B cell (primary cell): ENCODE results near the gene WASF3. TPM values are rescaled to one million over a fixed set of nuclear protein-coding genes. Genes with fewer than 3 reads are reported as not detected.

Experiments used
- ATAC-seq: fragments of 200-7000 bp; cut with Tn5 transposase; one replicate; pipeline ENCODE4 v1.10.0; 2021; ENCODE audit warnings: low read depth, mild to moderate bottlenecking, moderate number of reproducible peaks, moderate library complexity
- CTCF ChIA-PET: fragments of 350-600 bp; sonication (Branson Sonifier 250); formaldehyde crosslinking; loops from one replicate; lab custom pipeline; 2021; ENCODE audit warnings: antibody characterized with exemption, inconsistent platforms; lab: Charles Lee
- POLR2A ChIA-PET: fragments of 350-600 bp; sonication (Branson Sonifier 250); formaldehyde crosslinking; loops from one replicate; lab custom pipeline; 2021; ENCODE audit warnings: antibody characterized with exemption; lab: Charles Lee
- DNase-seq: peaks from one replicate; pipeline ENCODE4 v3.0.0; 2013
- H2AFZ ChIP-seq: 2 replicates; pipeline ENCODE4 v1.6.1; 2012; ENCODE audit warnings: mild to moderate bottlenecking, low read depth, low read length; ENCODE audit not compliant: insufficient read depth, poor library complexity, severe bottlenecking
- H3K27ac ChIP-seq, 2 donors: 1 replicate in 1 of 2; 2 replicates in 1 of 2; pipeline ENCODE4 v1.5.1; 2012 to 2013; ENCODE audit warnings: low read length in 2 of 2, mild to moderate bottlenecking in 2 of 2, moderate library complexity in 1 of 2
- H3K27me3 ChIP-seq, 4 experiments: fragments of 200-600 bp in 1 of 4; sonication (generic) in 1 of 4; replicated peaks in 1 of 4; 1 replicate in 2 of 4; 2 replicates in 2 of 4; pipeline versions ENCODE4 v1.6.1 to v1.7.0; 2013 to 2016; ENCODE audit warnings: low read length in 3 of 4, mild to moderate bottlenecking in 2 of 4, mixed read lengths in 1 of 4, moderate library complexity in 1 of 4; ENCODE audit not compliant: insufficient read depth in 4 of 4, control insufficient read depth in 3 of 4; ENCODE audit errors: control extremely low read depth in 1 of 4
- H3K36me3 ChIP-seq, 2 experiments: replicated peaks in 1 of 2; 1 replicate in 1 of 2; 2 replicates in 1 of 2; pipeline versions ENCODE4 v1.6.1 to v1.7.1; 2013; ENCODE audit warnings: low read length in 1 of 2; ENCODE audit not compliant: insufficient read depth in 2 of 2, control insufficient read depth in 1 of 2; ENCODE audit errors: control extremely low read depth in 1 of 2, extremely low read depth in 1 of 2
- H3K4me1 ChIP-seq, 2 donors: fragments of 200-600 bp in 1 of 2; sonication (generic) in 1 of 2; 1 replicate in 1 of 2; 2 replicates in 1 of 2; pipeline versions ENCODE4 v1.5.1 to v1.6.1; 2013 to 2017; ENCODE audit warnings: low read length in 2 of 2; ENCODE audit not compliant: control insufficient read depth in 2 of 2, insufficient read depth in 2 of 2
- H3K4me2 ChIP-seq: replicated peaks from 2 replicates; pipeline ENCODE3; 2012; ENCODE audit warnings: mild to moderate bottlenecking, low read depth, low read length; ENCODE audit not compliant: poor library complexity, severe bottlenecking
- H3K4me3 ChIP-seq, 5 experiments: fragments of 200-600 bp in 1 of 5; sonication (generic) in 1 of 5; 1 replicate in 3 of 5; 2 replicates in 2 of 5; pipeline versions ENCODE4 v1.5.1 to v1.7.0; 2011 to 2016; ENCODE audit warnings: low read length in 4 of 5, mild to moderate bottlenecking in 4 of 5, low read depth in 2 of 5, control low read depth in 1 of 5, moderate library complexity in 1 of 5; ENCODE audit not compliant: insufficient read depth in 1 of 5; ENCODE audit errors: control extremely low read depth in 1 of 5, extremely low read depth in 1 of 5
- H3K79me2 ChIP-seq: fragments of 200-600 bp; sonication (generic); one replicate; pipeline ENCODE4 v1.6.0; 2016; ENCODE audit warnings: low read length; ENCODE audit not compliant: control insufficient read depth, insufficient read depth
- H3K9ac ChIP-seq: fragments of 200-600 bp; sonication (generic); 2 replicates; pipeline ENCODE4 v1.6.1; 2017; ENCODE audit warnings: mild to moderate bottlenecking, low read length, moderate library complexity
- H3K9me3 ChIP-seq, 3 donors: one replicate each; pipeline versions ENCODE4 v1.6.1 to v1.7.1; 2013; ENCODE audit warnings: low read length in 2 of 3; ENCODE audit not compliant: control insufficient read depth in 2 of 3, insufficient read depth in 1 of 3; ENCODE audit errors: control extremely low read depth in 1 of 3
- H4K20me1 ChIP-seq: 2 replicates; pipeline ENCODE4 v1.6.0; 2012; ENCODE audit warnings: mild to moderate bottlenecking, low read length; ENCODE audit not compliant: insufficient read depth, control insufficient read depth, poor library complexity, severe bottlenecking
- H3K27ac Mint-ChIP-seq: one replicate; pipeline ENCODE4 v1.8.0; 2021; ENCODE audit warnings: mixed read lengths
- H3K27me3 Mint-ChIP-seq: one replicate; pipeline ENCODE4 v1.8.0; 2021; ENCODE audit warnings: mixed read lengths
- H3K4me1 Mint-ChIP-seq: one replicate; pipeline ENCODE4 v1.8.0; 2021; ENCODE audit warnings: mixed read lengths
- H3K4me3 Mint-ChIP-seq: one replicate; pipeline ENCODE4 v1.8.0; 2021; ENCODE audit warnings: mixed read lengths
- H3K9me3 Mint-ChIP-seq: one replicate; pipeline ENCODE4 v1.8.0; 2022; ENCODE audit warnings: mixed read lengths; ENCODE audit not compliant: insufficient read depth
- EZH2 ChIP-seq: IDR thresholded peaks from 2 replicates; pipeline ENCODE4 v1.6.1; 2012; ENCODE audit warnings: borderline replicate concordance, low read depth, mild to moderate bottlenecking, moderate library complexity, low read length; ENCODE audit not compliant: insufficient read depth, poor library complexity, severe bottlenecking
- WGBS: methylation state at CpG from one replicate; pipeline ENCODE4 v1.1.5; 2013; ENCODE audit warnings: missing lambda C conversion rate; ENCODE audit not compliant: insufficient coverage; 5-methylcytosine and 5-hydroxymethylcytosine counted together
- intact Hi-C: fragments of 100-400 bp; cut with micrococcal nuclease; formaldehyde crosslinking; loops from one replicate; pipeline ENCODE4 v1.10.0; 2022
- polyA plus RNA-seq: library from polyadenylated mRNA; depleted of rRNA; stranded (reverse); fragments of >200 nt; gene quantifications from 2 replicates; pipeline ENCODE4 v1.2.3, GENCODE V29; 2012
- total RNA-seq, 2 donors: library from RNA; stranded (reverse); fragments of 120-200 nt in 1 of 2; gene quantifications; 1 replicate in 1 of 2; 2 replicates in 1 of 2; pipeline versions ENCODE4 v1.2.3 to v1.2.4, GENCODE V29; 2013 to 2022
- TF ChIP-seq, protein P1 (sequence below): fragments of 200-600 bp; IDR thresholded peaks from one replicate; pipeline ENCODE4 v1.8.0; 2022; ENCODE audit warnings: antibody characterized with exemption, mild to moderate bottlenecking

WASF3 gene
- total and polyA plus RNA-seq, 2 donors (not counting 1 experiment from before 2014, with no cell fraction given) = 0.18 to 0.89 TPM

GRCh38 chr13:26716984-26717383, 159.5 kb downstream of the WASF3 start:
- intact Hi-C loops = no loop called here
- CTCF ChIA-PET = no interaction called here

GRCh38 chr13:26718146-26718545, 160.7 kb downstream of the WASF3 start:
- Mint-ChIP-seq H3K27me3 (peaks cover 8% of the 10 kb centered on the region), H3K27ac (no peak overlapping the region)

More at GRCh38 chr13:26716984-26717383, 159.5 kb downstream of the WASF3 start:
- ATAC-seq (no peak), DNase-seq (no peak)
- Histone ChIP-seq H3K36me3 (no peaks in the 10 kb centered on the region), H3K9ac (no peak overlapping the region), H3K79me2 (no peaks in the 10 kb centered on the region), H3K27ac (no peak overlapping the region), H3K4me1 (peaks cover 10 to 13% of the 10 kb centered on the region in 2 donors), H4K20me1 (no peaks in the 10 kb centered on the region), H3K27me3 (peaks cover 0 to 7% (median 1%) of the 10 kb centered on the region in 4 experiments), H3K9me3 (no peaks in the 10 kb centered on the region), H3K4me3 (no peak overlapping the region), H3K4me2 (no peak overlapping the region), H2AFZ (no peak overlapping the region)
- no CpG with 5 or more reads among the region's 3 CpGs for WGBS
- Mint-ChIP-seq H3K4me1 (peaks cover 13% of the 10 kb centered on the region), H3K27ac (no peak overlapping the region), H3K4me3 (no peak overlapping the region), H3K27me3 (peaks cover 8% of the 10 kb centered on the region), H3K9me3 (no peaks in the 10 kb centered on the region)
- TF ChIP-seq, protein P1, sequence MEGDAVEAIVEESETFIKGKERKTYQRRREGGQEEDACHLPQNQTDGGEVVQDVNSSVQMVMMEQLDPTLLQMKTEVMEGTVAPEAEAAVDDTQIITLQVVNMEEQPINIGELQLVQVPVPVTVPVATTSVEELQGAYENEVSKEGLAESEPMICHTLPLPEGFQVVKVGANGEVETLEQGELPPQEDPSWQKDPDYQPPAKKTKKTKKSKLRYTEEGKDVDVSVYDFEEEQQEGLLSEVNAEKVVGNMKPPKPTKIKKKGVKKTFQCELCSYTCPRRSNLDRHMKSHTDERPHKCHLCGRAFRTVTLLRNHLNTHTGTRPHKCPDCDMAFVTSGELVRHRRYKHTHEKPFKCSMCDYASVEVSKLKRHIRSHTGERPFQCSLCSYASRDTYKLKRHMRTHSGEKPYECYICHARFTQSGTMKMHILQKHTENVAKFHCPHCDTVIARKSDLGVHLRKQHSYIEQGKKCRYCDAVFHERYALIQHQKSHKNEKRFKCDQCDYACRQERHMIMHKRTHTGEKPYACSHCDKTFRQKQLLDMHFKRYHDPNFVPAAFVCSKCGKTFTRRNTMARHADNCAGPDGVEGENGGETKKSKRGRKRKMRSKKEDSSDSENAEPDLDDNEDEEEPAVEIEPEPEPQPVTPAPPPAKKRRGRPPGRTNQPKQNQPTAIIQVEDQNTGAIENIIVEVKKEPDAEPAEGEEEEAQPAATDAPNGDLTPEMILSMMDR = no peak
- TF ChIP-seq EZH2 = no peak
- POLR2A ChIA-PET = no interaction called here

More at GRCh38 chr13:26718146-26718545, 160.7 kb downstream of the WASF3 start:
- Histone ChIP-seq H3K27ac (no peak overlapping the region), H4K20me1 (no peaks in the 10 kb centered on the region), H3K9ac (no peak overlapping the region), H3K9me3 (peaks cover 0 to 3% (median 0%) of the 10 kb centered on the region in 3 donors), H3K4me2 (no peak overlapping the region), H2AFZ (no peak overlapping the region), H3K79me2 (no peaks in the 10 kb centered on the region), H3K4me3 (no peak overlapping the region), H3K4me1 (peaks cover 12 to 15% of the 10 kb centered on the region in 2 donors), H3K36me3 (no peaks in the 10 kb centered on the region), H3K27me3 (peaks cover 0 to 7% (median 1%) of the 10 kb centered on the region in 4 experiments)
- TF ChIP-seq, protein P1 = no peak
- no peak for TF ChIP-seq EZH2
- no peak for ATAC-seq
- ChIA-PET CTCF (interaction anchor here (0.6 to 1.8 kb wide), 2 partner anchors 20 to 212 kb away, joined by 4 read pairs; no protein-coding TSS in a partner anchor), POLR2A (no interaction called here)
- no peak overlapping the region for H3K4me3 Mint-ChIP-seq
- intact Hi-C loops = no loop called here
- no peaks in the 10 kb centered on the region for H3K9me3 Mint-ChIP-seq
- peaks cover 17% of the 10 kb centered on the region for H3K4me1 Mint-ChIP-seq
- 70% methylated on average over 5 of the region's 8 CpGs for WGBS
- DNase-seq = no peak
